Activated B cell treated with CpG ODN at 0.5 μM for 24 hours (primary cell): ENCODE measurements around the gene PCDHA7. TPM values are rescaled to one million over a fixed set of nuclear protein-coding genes. Genes with fewer than 3 reads are reported as not detected.
"Not testable (repeated sequence)": the region's sequence is repeated elsewhere in the genome, so short reads cannot be mapped to it uniquely, and the experiment has no call there.

Source experiments
- ATAC-seq: fragments of 200-7000 bp; cut with Tn5 transposase; one replicate; pipeline ENCODE4 v1.10.0; 2021; ENCODE audit warnings: low read depth, mild to moderate bottlenecking, moderate library complexity
- CTCF ChIA-PET: fragments of 350-600 bp; sonication (Branson Sonifier 250); formaldehyde crosslinking; loops from one replicate; lab custom pipeline; 2021; ENCODE audit warnings: antibody characterized with exemption; lab: Charles Lee
- POLR2A ChIA-PET: fragments of 350-600 bp; sonication (Branson Sonifier 250); formaldehyde crosslinking; loops from one replicate; lab custom pipeline; 2021; ENCODE audit warnings: antibody characterized with exemption; lab: Charles Lee
- DNase-seq: peaks from one replicate; pipeline ENCODE4 v3.0.0; 2022
- H3K27ac Mint-ChIP-seq: one replicate; pipeline ENCODE4 v1.8.0; 2020; ENCODE audit warnings: mixed read lengths
- H3K27me3 Mint-ChIP-seq: one replicate; pipeline ENCODE4 v1.8.0; 2021; ENCODE audit warnings: mixed read lengths
- H3K36me3 Mint-ChIP-seq: one replicate; pipeline ENCODE4 v1.8.0; 2021; ENCODE audit warnings: low read depth, mixed read lengths
- H3K4me1 Mint-ChIP-seq: one replicate; pipeline ENCODE4 v1.8.0; 2021; ENCODE audit warnings: mixed read lengths
- H3K4me3 Mint-ChIP-seq: one replicate; pipeline ENCODE4 v1.8.0; 2020; ENCODE audit warnings: mild to moderate bottlenecking, mixed read lengths
- H3K9me3 Mint-ChIP-seq: one replicate; pipeline ENCODE4 v1.8.0; 2020; ENCODE audit warnings: mixed read lengths
- intact Hi-C: fragments of 100-400 bp; cut with micrococcal nuclease; formaldehyde crosslinking; loops from one replicate; pipeline ENCODE4 v1.15.1; 2024
- total RNA-seq: library from RNA; stranded (reverse); gene quantifications from 2 replicates; pipeline ENCODE4 v1.2.3, GENCODE V29; 2022
- TF ChIP-seq, protein P1 (sequence below): fragments of 200-600 bp; IDR thresholded peaks from one replicate; pipeline ENCODE4 v1.8.0; 2022; ENCODE audit warnings: antibody characterized with exemption, mild to moderate bottlenecking

PCDHA7 gene
- total RNA-seq, 1 donor from 2014 or later: not detected

DNA sequence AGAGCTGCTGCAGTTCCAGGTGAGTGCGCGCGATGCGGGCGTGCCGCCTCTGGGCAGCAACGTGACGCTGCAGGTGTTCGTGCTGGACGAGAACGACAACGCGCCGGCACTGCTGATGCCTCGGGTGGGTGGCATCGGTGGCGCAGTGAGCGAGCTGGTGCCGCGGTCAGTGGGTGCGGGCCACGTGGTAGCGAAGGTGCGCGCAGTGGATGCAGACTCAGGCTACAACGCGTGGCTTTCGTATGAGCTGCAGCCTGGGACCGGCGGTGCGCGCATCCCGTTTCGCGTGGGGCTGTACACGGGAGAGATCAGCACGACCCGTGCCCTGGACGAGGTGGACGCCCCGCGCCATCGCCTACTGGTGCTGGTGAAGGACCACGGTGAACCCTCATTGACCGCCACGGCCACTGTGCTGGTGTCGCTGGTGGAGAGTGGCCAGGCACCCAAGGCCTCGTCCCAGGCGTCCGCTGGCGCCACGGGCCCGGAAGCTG is 31.2 kb upstream of the PCDHA7 start:
- Mint-ChIP-seq H3K9me3 (peaks cover 23% of the 10 kb centered on the region), H3K36me3 (no peaks in the 10 kb centered on the region), H3K27ac (no peak overlapping the region), H3K27me3 (peaks cover 8% of the 10 kb centered on the region), H3K4me3 (no peak overlapping the region), H3K4me1 (no peaks in the 10 kb centered on the region)
- DNase-seq (no peak), ATAC-seq (no peak)
- TF ChIP-seq, protein P1, sequence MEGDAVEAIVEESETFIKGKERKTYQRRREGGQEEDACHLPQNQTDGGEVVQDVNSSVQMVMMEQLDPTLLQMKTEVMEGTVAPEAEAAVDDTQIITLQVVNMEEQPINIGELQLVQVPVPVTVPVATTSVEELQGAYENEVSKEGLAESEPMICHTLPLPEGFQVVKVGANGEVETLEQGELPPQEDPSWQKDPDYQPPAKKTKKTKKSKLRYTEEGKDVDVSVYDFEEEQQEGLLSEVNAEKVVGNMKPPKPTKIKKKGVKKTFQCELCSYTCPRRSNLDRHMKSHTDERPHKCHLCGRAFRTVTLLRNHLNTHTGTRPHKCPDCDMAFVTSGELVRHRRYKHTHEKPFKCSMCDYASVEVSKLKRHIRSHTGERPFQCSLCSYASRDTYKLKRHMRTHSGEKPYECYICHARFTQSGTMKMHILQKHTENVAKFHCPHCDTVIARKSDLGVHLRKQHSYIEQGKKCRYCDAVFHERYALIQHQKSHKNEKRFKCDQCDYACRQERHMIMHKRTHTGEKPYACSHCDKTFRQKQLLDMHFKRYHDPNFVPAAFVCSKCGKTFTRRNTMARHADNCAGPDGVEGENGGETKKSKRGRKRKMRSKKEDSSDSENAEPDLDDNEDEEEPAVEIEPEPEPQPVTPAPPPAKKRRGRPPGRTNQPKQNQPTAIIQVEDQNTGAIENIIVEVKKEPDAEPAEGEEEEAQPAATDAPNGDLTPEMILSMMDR: no peak
- intact Hi-C loops: no loop called here
- ChIA-PET CTCF (no interaction called here), POLR2A (no interaction called here)

DNA sequence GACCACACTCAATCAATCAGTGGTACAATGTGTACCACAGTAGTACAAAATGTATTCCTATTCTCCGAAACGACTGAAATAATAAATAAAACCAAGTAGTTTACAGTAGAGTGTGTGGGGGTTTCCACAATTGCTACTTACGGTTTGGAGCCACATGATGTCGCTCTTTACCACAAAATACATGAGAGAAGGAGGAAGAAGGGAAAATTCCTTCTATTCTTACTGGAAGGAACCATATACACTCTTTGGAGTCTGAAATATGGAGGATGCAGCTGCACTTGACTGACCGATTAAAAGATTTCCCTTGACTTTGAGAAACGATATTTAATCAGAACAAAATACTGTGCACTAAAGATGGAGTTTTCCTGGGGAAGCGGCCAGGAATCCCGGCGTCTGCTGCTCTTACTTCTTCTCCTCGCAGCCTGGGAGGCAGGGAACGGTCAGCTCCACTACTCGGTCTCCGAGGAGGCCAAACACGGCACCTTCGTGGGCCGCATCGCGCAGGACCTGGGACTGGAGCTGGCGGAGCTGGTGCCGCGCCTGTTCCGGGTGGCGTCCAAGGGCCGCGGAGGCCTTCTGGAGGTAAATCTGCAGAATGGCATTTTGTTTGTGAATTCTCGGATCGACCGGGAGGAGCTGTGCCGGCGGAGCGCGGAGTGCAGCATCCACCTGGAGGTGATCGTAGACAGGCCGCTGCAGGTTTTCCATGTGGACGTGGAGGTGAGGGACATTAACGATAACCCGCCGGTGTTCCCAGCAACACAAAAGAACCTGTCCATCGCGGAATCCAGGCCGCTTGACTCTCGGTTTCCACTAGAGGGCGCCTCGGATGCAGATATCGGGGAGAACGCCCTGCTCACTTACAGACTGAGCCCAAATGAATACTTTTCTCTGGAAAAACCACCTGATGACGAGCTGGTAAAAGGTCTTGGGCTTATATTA is 27.0 kb upstream of the PCDHA7 start, which contains the start of gene PCDHA4:
Gene PCDHA4, plus strand, starts transcription at position 235 of the 942 bp plus-strand sequence.
- Mint-ChIP-seq H3K27ac (no peak within 1 kb of the TSS), H3K27me3 (peaks cover 8% of the 10 kb centered on the region), H3K4me1 (no peaks in the 10 kb centered on the region), H3K4me3 (no peak within 1 kb of the TSS), H3K9me3 (peaks cover 19% of the 10 kb centered on the region), H3K36me3 (no peaks in the 10 kb centered on the region)
- no peak for ATAC-seq
- DNase-seq: no peak
- ChIA-PET CTCF (no interaction called here), POLR2A (no interaction called here)
- TF ChIP-seq, protein P1: no peak
- intact Hi-C loops: no loop called here

DNA sequence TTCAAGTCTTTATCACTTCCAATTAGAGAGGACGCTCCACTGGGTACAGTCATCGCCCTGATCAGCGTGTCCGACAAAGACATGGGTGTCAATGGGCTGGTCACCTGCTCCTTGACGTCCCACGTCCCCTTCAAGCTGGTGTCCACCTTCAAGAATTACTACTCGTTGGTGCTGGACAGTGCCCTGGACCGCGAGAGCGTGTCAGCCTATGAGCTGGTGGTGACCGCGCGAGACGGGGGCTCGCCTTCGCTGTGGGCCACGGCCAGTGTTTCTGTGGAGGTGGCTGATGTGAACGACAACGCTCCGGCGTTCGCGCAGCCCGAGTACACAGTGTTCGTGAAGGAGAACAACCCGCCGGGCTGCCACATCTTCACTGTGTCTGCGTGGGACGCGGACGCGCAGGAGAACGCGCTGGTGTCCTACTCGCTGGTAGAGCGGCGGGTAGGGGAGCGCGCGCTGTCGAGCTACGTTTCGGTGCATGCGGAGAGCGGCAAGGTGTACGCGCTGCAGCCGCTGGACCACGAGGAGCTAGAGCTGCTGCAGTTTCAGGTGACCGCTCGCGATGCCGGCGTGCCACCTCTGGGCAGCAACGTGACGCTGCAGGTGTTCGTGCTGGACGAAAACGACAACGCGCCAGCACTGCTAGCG is 25.7 kb upstream of the PCDHA7 start:
- ATAC-seq, H3K27ac Mint-ChIP-seq, POLR2A ChIA-PET, H3K27me3 Mint-ChIP-seq, intact Hi-C loops, H3K4me3 Mint-ChIP-seq, CTCF ChIA-PET, DNase-seq, H3K36me3 Mint-ChIP-seq, H3K4me1 Mint-ChIP-seq: not testable (repeated sequence)
- H3K9me3 Mint-ChIP-seq: peaks cover 22% of the 10 kb centered on the region

DNA sequence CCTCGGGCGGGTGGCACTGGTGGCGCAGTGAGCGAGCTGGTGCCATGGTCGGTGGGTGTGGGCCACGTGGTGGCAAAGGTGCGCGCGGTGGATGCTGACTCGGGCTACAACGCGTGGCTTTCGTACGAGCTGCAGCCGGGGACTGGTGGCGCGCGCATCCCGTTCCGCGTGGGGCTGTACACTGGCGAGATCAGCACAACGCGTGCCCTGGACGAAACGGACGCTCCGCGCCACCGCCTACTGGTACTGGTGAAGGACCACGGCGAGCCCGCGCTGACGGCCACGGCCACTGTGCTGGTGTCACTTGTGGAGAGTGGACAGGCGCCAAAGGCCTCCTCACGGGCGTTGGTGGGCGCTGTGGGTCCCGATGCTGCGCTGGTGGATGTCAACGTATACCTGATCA is 25.2 kb upstream of the PCDHA7 start:
- Mint-ChIP-seq H3K9me3 (peaks cover 22% of the 10 kb centered on the region), H3K36me3 (no peaks in the 10 kb centered on the region), H3K4me1 (no peaks in the 10 kb centered on the region), H3K27ac (no peak overlapping the region), H3K4me3 (no peak overlapping the region), H3K27me3 (peaks cover 8% of the 10 kb centered on the region)
- CTCF ChIA-PET: no interaction called here
- TF ChIP-seq, protein P1: no peak
- no peak for ATAC-seq
- DNase-seq: no peak
- POLR2A ChIA-PET: no interaction called here
- intact Hi-C loops: no loop called here

DNA sequence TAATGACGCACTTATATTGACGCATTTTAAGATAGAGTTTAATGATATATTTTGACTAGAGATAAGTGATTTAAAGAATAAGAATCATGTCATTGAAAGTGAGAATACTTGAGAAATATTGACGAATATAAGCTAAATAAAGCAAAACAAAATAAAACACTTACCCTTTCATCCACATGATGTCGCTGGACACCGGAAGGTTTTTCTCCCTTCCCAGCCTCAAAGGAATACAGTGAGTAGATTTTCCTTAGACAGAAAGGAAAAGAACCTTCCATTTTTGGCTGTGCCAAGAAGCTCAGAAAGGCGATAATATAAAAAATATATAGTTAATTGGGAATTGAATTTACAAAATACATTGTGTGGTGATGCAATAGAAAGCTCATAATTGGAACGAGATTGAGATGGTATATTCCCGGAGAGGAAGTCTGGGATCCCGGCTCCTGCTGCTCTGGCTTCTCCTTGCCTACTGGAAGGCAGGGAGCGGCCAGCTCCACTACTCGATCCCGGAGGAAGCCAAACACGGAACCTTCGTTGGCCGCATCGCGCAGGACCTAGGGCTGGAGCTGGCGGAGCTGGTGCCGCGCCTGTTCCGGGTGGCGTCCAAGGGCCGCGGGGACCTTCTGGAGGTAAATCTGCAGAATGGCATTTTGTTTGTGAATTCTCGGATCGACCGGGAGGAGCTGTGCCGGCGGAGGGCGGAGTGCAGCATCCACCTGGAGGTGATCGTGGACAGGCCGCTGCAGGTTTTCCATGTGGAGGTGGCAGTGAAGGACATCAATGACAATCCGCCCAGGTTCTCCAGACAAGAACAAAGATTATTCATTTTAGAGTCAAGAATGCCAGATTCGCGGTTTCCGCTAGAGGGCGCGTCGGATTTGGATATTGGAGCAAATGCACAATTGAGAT is 12.4 kb upstream of the PCDHA7 start, which contains the start of gene PCDHA5:
Gene PCDHA5, plus strand, starts transcription at position 239 of the 906 bp plus-strand sequence.
- Mint-ChIP-seq H3K4me1 (no peaks in the 10 kb centered on the region), H3K27me3 (peaks cover 2% of the 10 kb centered on the region), H3K9me3 (peaks cover 2% of the 10 kb centered on the region), H3K4me3 (no peak within 1 kb of the TSS), H3K27ac (no peak within 1 kb of the TSS), H3K36me3 (no peaks in the 10 kb centered on the region)
- intact Hi-C loops: no loop called here
- TF ChIP-seq, protein P1: no peak
- ATAC-seq (no peak), DNase-seq (no peak)
- ChIA-PET POLR2A (no interaction called here), CTCF (no interaction called here)
